Adrenal gland (tissue), 5 donors: ENCODE measurements around the gene CLDN15.

ENCODE experiments used
- CTCF ChIP-seq, 6 experiments: fragments of 450-650 bp in 4 of 6; fragments of 200-600 bp in 2 of 6; sonication (generic) in 1 of 6; IDR thresholded peaks; 1 replicate in 5 of 6; 2 replicates in 1 of 6; pipeline versions ENCODE4 v1.5.1 to v1.8.0; 2016 to 2021; ENCODE audit warnings: antibody characterized with exemption in 6 of 6, mild to moderate bottlenecking in 2 of 6, moderate library complexity in 1 of 6
- POLR2A ChIP-seq, 2 donors: fragments of 450-650 bp; IDR thresholded peaks; one replicate each; pipeline ENCODE4 v1.6.1; 2017; ENCODE audit warnings: antibody characterized with exemption in 2 of 2, mild to moderate bottlenecking in 2 of 2, moderate library complexity in 1 of 2
- donor health status: DM: no; HTN: no; CAD: no.

DNA sequence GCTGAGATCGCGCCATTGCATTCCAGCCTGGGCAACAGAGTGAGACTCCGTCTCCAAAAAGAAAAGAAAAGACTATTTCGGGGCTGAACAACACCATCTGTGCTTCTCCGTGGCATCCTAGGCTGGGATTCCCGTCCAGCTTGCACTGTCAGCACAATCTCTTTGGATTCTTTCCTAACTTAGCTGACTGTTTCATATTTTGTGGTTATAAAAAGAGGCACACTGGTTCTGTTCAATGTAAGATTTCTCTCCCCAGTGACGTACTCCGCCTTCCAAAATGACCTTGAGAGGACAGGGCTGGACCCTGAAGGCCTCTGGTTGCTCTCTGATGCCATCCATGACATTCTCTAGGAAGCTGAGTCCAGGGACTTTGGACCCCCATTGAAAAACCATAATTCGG, 10.9 kb downstream of the CLDN15 start:
- TF ChIP-seq CTCF (IDR thresholded peaks at IDR 0.05) (no peak), POLR2A (IDR thresholded peaks at IDR 0.05) (no peak)
